SK-N-SH treated with all-trans-retinoic acid at 6 μM for 48 hours (cell line): ENCODE measurements around the gene VSNL1.

ENCODE experiments used
- ARNTL ChIP-seq: fragments of 450-650 bp; formaldehyde crosslinking; IDR thresholded peaks from 2 replicates; pipeline ENCODE4 v1.5.0; 2020; ENCODE audit warnings: low read depth, mild to moderate bottlenecking, moderate library complexity, borderline replicate concordance
- CREB5 ChIP-seq: fragments of 250-450 bp; sonication (Bioruptor Pico); IDR thresholded peaks from 2 replicates; pipeline ENCODE4 v1.5.1; 2020; ENCODE audit warnings: low read depth, mild to moderate bottlenecking, moderate library complexity
- CSDC2 ChIP-seq: fragments of 250-450 bp; sonication (Bioruptor Pico); IDR thresholded peaks from 2 replicates; pipeline ENCODE4 v1.5.0; 2020; ENCODE audit warnings: mild to moderate bottlenecking, moderate library complexity
- GLIS3 ChIP-seq: fragments of 250-450 bp; sonication (Bioruptor Pico); IDR thresholded peaks from 2 replicates; pipeline ENCODE4 v1.5.0; 2020; ENCODE audit warnings: mild to moderate bottlenecking, moderate library complexity
- OSR1 ChIP-seq: fragments of 250-450 bp; sonication (Bioruptor Pico); IDR thresholded peaks from 2 replicates; pipeline ENCODE4 v1.8.0; 2022; ENCODE audit warnings: moderate library complexity, mild to moderate bottlenecking, inconsistent platforms
- PATZ1 ChIP-seq: fragments of 250-450 bp; sonication (Bioruptor Pico); IDR thresholded peaks from 2 replicates; pipeline ENCODE4 v1.8.0; 2020; ENCODE audit warnings: mild to moderate bottlenecking, moderate library complexity, borderline replicate concordance
- RARB ChIP-seq: fragments of 250-450 bp; sonication (Bioruptor Pico); IDR thresholded peaks from 2 replicates; pipeline ENCODE4 v1.8.0; 2021; ENCODE audit warnings: mild to moderate bottlenecking, moderate library complexity
- SNAI2 ChIP-seq: fragments of 250-450 bp; sonication (Bioruptor Pico); IDR thresholded peaks from 2 replicates; pipeline ENCODE4 v1.5.0; 2020; ENCODE audit warnings: mild to moderate bottlenecking, moderate library complexity
- ZFP3 ChIP-seq: fragments of 250-450 bp; sonication (Bioruptor Pico); IDR thresholded peaks from 2 replicates; pipeline ENCODE4 v1.5.0; 2020; ENCODE audit warnings: mild to moderate bottlenecking, moderate library complexity
- ZFP30 ChIP-seq: fragments of 450-650 bp; formaldehyde crosslinking; IDR thresholded peaks from 2 replicates; pipeline ENCODE4 v1.5.0; 2022; ENCODE audit warnings: mild to moderate bottlenecking, moderate library complexity
- ZNF565 ChIP-seq: fragments of 450-650 bp; formaldehyde crosslinking; conservative IDR thresholded peaks from 2 replicates; pipeline ENCODE4 v1.5.0; 2020; ENCODE audit warnings: low read depth, mild to moderate bottlenecking, moderate library complexity
- TF ChIP-seq, protein P1 (sequence below): fragments of 250-450 bp; sonication (Bioruptor Pico); IDR thresholded peaks from 2 replicates; pipeline ENCODE4 v1.8.0; 2021; ENCODE audit warnings: low read depth, mild to moderate bottlenecking, moderate library complexity, borderline replicate concordance

DNA sequence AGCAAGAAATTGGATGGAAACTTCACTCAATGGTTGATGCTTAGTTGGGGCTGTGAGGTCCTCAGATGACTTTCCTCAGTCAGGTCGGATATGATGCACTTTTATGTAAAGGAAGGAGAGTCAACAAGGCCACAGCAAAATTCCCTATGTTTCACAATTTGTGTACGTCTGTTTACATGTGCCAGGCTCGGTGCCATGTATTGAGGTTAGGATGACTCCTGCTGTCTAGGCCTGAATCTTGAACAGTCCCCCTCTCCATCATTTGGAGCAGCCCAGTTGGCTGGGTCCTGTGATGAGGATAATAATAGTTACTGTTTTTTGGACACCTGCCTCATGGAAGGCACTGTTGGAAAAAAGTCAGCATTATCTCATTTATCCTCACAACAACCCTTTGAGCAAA is 43.1 kb downstream of the VSNL1 start:
- TF ChIP-seq RARB (CRISPR knock-in tag) (no peak), PATZ1 (no peak), GLIS3 (no peak), ZFP30 (CRISPR knock-in tag) (no peak), CSDC2 (CRISPR knock-in tag) (no peak), ZFP3 (CRISPR knock-in tag) (no peak), ARNTL (CRISPR knock-in tag) (no peak), OSR1 (CRISPR knock-in tag) (no peak), CREB5 (no peak), ZNF565 (CRISPR knock-in tag) (no peak), SNAI2 (CRISPR knock-in tag) (no peak)
- TF ChIP-seq, protein P1, sequence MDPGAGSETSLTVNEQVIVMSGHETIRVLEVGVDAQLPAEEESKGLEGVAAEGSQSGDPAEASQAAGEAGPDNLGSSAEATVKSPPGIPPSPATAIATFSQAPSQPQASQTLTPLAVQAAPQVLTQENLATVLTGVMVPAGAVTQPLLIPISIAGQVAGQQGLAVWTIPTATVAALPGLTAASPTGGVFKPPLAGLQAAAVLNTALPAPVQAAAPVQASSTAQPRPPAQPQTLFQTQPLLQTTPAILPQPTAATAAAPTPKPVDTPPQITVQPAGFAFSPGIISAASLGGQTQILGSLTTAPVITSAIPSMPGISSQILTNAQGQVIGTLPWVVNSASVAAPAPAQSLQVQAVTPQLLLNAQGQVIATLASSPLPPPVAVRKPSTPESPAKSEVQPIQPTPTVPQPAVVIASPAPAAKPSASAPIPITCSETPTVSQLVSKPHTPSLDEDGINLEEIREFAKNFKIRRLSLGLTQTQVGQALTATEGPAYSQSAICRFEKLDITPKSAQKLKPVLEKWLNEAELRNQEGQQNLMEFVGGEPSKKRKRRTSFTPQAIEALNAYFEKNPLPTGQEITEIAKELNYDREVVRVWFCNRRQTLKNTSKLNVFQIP, result no peak
